Esophagus mucosa (tissue), 1 donor: ENCODE data around the gene MAD1L1. TPM values are rescaled to one million over a fixed set of nuclear protein-coding genes. Genes with fewer than 3 reads are reported as not detected.

Experiments used
- ATAC-seq: fragments of 200-7000 bp; cut with Tn5 transposase; one replicate; pipeline ENCODE4 v1.9.1; 2020
- total RNA-seq: library from RNA; stranded (reverse); gene quantifications from one replicate; pipeline ENCODE4 v1.2.4, GENCODE V29; 2023
- donor health status: DM: yes; HTN: yes; CAD: no.

The MAD1L1 gene
- total RNA-seq, 1 donor from 2014 or later, result 23.7 TPM

- ATAC-seq, result no peak
These were observed 33.2 kb downstream of the MAD1L1 start for GRCh38 chr7:2199528-2199927.

GRCh38 chr7:2198760-2199159 is 34.0 kb downstream of the MAD1L1 start:
- no peak for ATAC-seq

GRCh38 chr7:2198206-2198605 is 34.5 kb downstream of the MAD1L1 start:
- ATAC-seq, result no peak

GRCh38 chr7:2197436-2198155 is 35.1 kb downstream of the MAD1L1 start:
- no peak for ATAC-seq

- ATAC-seq, result no peak
These were observed 36.1 kb downstream of the MAD1L1 start for GRCh38 chr7:2196381-2197378.

GRCh38 chr7:2195400-2196246 is 37.1 kb downstream of the MAD1L1 start:
- peak; percentile 59 for ATAC-seq

- ATAC-seq, result no peak
These were observed 39.0 kb downstream of the MAD1L1 start for GRCh38 chr7:2193575-2194305.

- ATAC-seq, result peak; percentile 48
These were observed 39.8 kb downstream of the MAD1L1 start for GRCh38 chr7:2192831-2193534.

GRCh38 chr7:2191016-2191415 is 41.7 kb downstream of the MAD1L1 start:
- ATAC-seq, result no peak

GRCh38 chr7:2190531-2190930 is 42.2 kb downstream of the MAD1L1 start:
- ATAC-seq, result no peak

- ATAC-seq, result no peak
These were observed 46.6 kb downstream of the MAD1L1 start for GRCh38 chr7:2186166-2186565.

- ATAC-seq, result no peak
These were observed 47.0 kb downstream of the MAD1L1 start for GRCh38 chr7:2185715-2186114.

- ATAC-seq, result no peak
These were observed 50.3 kb downstream of the MAD1L1 start for GRCh38 chr7:2182461-2182860.

GRCh38 chr7:2181077-2181854 is 51.5 kb downstream of the MAD1L1 start:
- ATAC-seq, result no peak

- no peak for ATAC-seq
These were observed 52.7 kb downstream of the MAD1L1 start for GRCh38 chr7:2180081-2180480.

- no peak for ATAC-seq
These were observed 57.2 kb downstream of the MAD1L1 start for GRCh38 chr7:2175514-2175913.

GRCh38 chr7:2175091-2175490 is 57.7 kb downstream of the MAD1L1 start:
- no peak for ATAC-seq

GRCh38 chr7:2173189-2173827 is 59.4 kb downstream of the MAD1L1 start:
- ATAC-seq, result no peak

- peak; percentile 13 for ATAC-seq
These were observed 60.2 kb downstream of the MAD1L1 start for GRCh38 chr7:2172311-2173188.
